ENCODE results near the gene CDK2. TPM values are rescaled to one million over a fixed set of nuclear protein-coding genes. Genes with fewer than 3 reads are reported as not detected.

CDK2 gene
- polyA plus RNA-seq, 2 of the 4 experiments (the other 2 are of a cell fraction), result 51.0 to 53.8 TPM

- TF ChIP-seq PHF8 (IDR thresholded peaks at IDR 0.05; ENCODE audit: borderline replicate concordance, low read depth), result no peak
Observed at GRCh38 chr12:56017181-56017580, 50.6 kb downstream of the CDK2 start (continued).

GRCh38 chr12:56018356-56018755 lies 51.7 kb downstream of the CDK2 start:
- no peak for ATAC-seq
- 93% methylated on average over 1 of the region's 1 CpG for WGBS (ENCODE audit: missing lambda C conversion rate)
- H3K27ac ChIP-seq, result no peak overlapping the region
- no peak overlapping the region for H3K4me2 ChIP-seq
- TF ChIP-seq RCOR1 (IDR thresholded peaks at IDR 0.05; ENCODE audit: low read depth, low read length) (no peak), CBX2 (IDR thresholded peaks at IDR 0.05; ENCODE audit: borderline replicate concordance, low read depth) (no peak), MAFK (IDR thresholded peaks at IDR 0.05; ENCODE audit: partially characterized antibody) (no peak), GATA3 (IDR thresholded peaks at IDR 0.05; ENCODE audit: borderline replicate concordance) (no peak), ZNF302 (CRISPR knock-in tag; IDR thresholded peaks at IDR 0.05) (no peak), CTCF (IDR thresholded peaks at IDR 0.05) (no peak), TFCP2L1 (CRISPR knock-in tag; IDR thresholded peaks at IDR 0.05) (no peak), JUN (IDR thresholded peaks at IDR 0.05) (no peak), PHF8 (IDR thresholded peaks at IDR 0.05; ENCODE audit: borderline replicate concordance, low read depth) (no peak), E2F6 (IDR thresholded peaks at IDR 0.05; ENCODE audit: borderline replicate concordance, low read depth) (no peak), NFE2L2 (conservative IDR thresholded peaks at IDR 0.05; ENCODE audit: low read length) (no peak), CHD4 (IDR thresholded peaks at IDR 0.05; ENCODE audit: borderline replicate concordance) (no peak), ZSCAN20 (CRISPR knock-in tag; IDR thresholded peaks at IDR 0.05) (no peak)
- ChIA-PET CTCF (interaction anchor here (0.8 to 4.8 kb wide), 6 partner anchors 9 to 260 kb away, joined by 3 to 31 read pairs (median 6); partner anchors contain the start of gene SUOX), POLR2A (interaction anchor here (1.0 kb wide), 1 partner anchor 12 kb away, joined by 3 read pairs; no protein-coding TSS in a partner anchor)
- DNase-seq (ENCODE audit: low read depth in 1 of 2, low spot score in 1 of 2), result no peak
- no peaks in the 10 kb centered on the region for H3K9me3 ChIP-seq
- H3K4me1 ChIP-seq, result no peaks in the 10 kb centered on the region
- FAIRE-seq, result no peak
- no peak overlapping the region for H3K4me3 ChIP-seq

- Histone ChIP-seq H3K4me1 (no peaks in the 10 kb centered on the region), H3K9me3 (no peaks in the 10 kb centered on the region), H3K27ac (no peak within 1 kb of the TSS), H3K4me2 (no peak within 1 kb of the TSS), H3K4me3 (no peak within 1 kb of the TSS)
- TF ChIP-seq RFX5 (IDR thresholded peaks at IDR 0.05) (no peak), ZSCAN20 (CRISPR knock-in tag; IDR thresholded peaks at IDR 0.05) (no peak), HES2 (IDR thresholded peaks at IDR 0.05) (no peak), HDAC2 (IDR thresholded peaks at IDR 0.05) (no peak), MAX (IDR thresholded peaks at IDR 0.05) (no peak), NPAS2 (CRISPR knock-in tag; IDR thresholded peaks at IDR 0.05; ENCODE audit: borderline replicate concordance) (no peak), NR3C1 (IDR thresholded peaks at IDR 0.05) (no peak), CTCF (IDR thresholded peaks at IDR 0.05) (no peak), BCL3 (IDR thresholded peaks at IDR 0.05) (no peak), SMC3 (IDR thresholded peaks at IDR 0.05) (no peak), GATA3 (IDR thresholded peaks at IDR 0.05; ENCODE audit: borderline replicate concordance) (no peak), ZNF302 (CRISPR knock-in tag; IDR thresholded peaks at IDR 0.05) (no peak)
- ATAC-seq (peak in 1 of 2 experiments; percentile 24; a peak in 3 of 6 replicates), FAIRE-seq (no peak), DNase-seq (ENCODE audit: low read depth in 1 of 2, low spot score in 1 of 2) (no peak)
- ChIA-PET POLR2A (no interaction called here), CTCF (interaction anchor here (1.6 to 4.8 kb wide), 4 partner anchors 9 to 282 kb away, joined by 3 to 31 read pairs (median 18); partner anchors contain the start of genes DGKA and SUOX)
- 65% methylated on average over 10 of the region's 10 CpGs for WGBS (ENCODE audit: missing lambda C conversion rate)
Observed at GRCh38 chr12:56020423-56021184, 54.0 kb downstream of the CDK2 start, which contains the start of gene IKZF4. Gene IKZF4, plus strand, starts transcription at chr12:56021043. Its CDS starts 451 bp downstream, at chr12:56021494.

Data from A549 (cell line).